Activated CD4-positive, alpha-beta T cell treated with anti-CD3 and anti-CD28 coated beads for 36 hours (primary cell): ENCODE measurements around the gene EPB41L4A. TPM values are rescaled to one million over a fixed set of nuclear protein-coding genes. Genes with fewer than 3 reads are reported as not detected.
"Not testable (repeated sequence)": the region's sequence is repeated elsewhere in the genome, so short reads cannot be mapped to it uniquely, and the experiment has no call there.

ENCODE experiments used
- ATAC-seq: fragments of 200-7000 bp; cut with Tn5 transposase; one replicate; pipeline ENCODE4 v1.10.0; 2021; ENCODE audit warnings: mild to moderate bottlenecking, moderate library complexity
- CTCF ChIA-PET: fragments of 350-600 bp; sonication (Branson Sonifier 250); formaldehyde crosslinking; loops from one replicate; lab custom pipeline; 2021; ENCODE audit warnings: antibody characterized with exemption; lab: Charles Lee
- POLR2A ChIA-PET: fragments of 350-600 bp; sonication (Branson Sonifier 250); formaldehyde crosslinking; loops from one replicate; lab custom pipeline; 2021; ENCODE audit warnings: antibody characterized with exemption, inconsistent platforms; lab: Charles Lee
- DNase-seq: peaks from one replicate; pipeline ENCODE4 v3.0.0-alpha.2; 2020
- H3K27ac Mint-ChIP-seq: one replicate; pipeline ENCODE4 v1.8.0; 2021; ENCODE audit warnings: mixed read lengths
- H3K27me3 Mint-ChIP-seq: one replicate; pipeline ENCODE4 v1.8.0; 2021; ENCODE audit warnings: mixed read lengths
- H3K36me3 Mint-ChIP-seq: one replicate; pipeline ENCODE4 v1.8.0; 2021; ENCODE audit warnings: low read depth, mixed read lengths
- H3K4me1 Mint-ChIP-seq: one replicate; pipeline ENCODE4 v1.8.0; 2021; ENCODE audit warnings: mixed read lengths
- H3K4me3 Mint-ChIP-seq: one replicate; pipeline ENCODE4 v1.8.0; 2021; ENCODE audit warnings: mild to moderate bottlenecking, moderate library complexity, mixed read lengths
- H3K9me3 Mint-ChIP-seq: one replicate; pipeline ENCODE4 v1.8.0; 2021; ENCODE audit warnings: low read depth, mixed read lengths
- intact Hi-C, 2 experiments: fragments of 100-400 bp; cut with DNase I in 1 of 2; cut with micrococcal nuclease in 1 of 2; formaldehyde crosslinking; loops; one replicate each; pipeline versions ENCODE4 v1.14.2 to v1.15.1; 2022 to 2024; cut with DNase I, micrococcal nuclease
- total RNA-seq, 2 experiments: library from RNA; stranded (reverse); gene quantifications; one replicate each; pipeline ENCODE4 v1.2.3, GENCODE V29; 2021

The EPB41L4A gene, protein sequence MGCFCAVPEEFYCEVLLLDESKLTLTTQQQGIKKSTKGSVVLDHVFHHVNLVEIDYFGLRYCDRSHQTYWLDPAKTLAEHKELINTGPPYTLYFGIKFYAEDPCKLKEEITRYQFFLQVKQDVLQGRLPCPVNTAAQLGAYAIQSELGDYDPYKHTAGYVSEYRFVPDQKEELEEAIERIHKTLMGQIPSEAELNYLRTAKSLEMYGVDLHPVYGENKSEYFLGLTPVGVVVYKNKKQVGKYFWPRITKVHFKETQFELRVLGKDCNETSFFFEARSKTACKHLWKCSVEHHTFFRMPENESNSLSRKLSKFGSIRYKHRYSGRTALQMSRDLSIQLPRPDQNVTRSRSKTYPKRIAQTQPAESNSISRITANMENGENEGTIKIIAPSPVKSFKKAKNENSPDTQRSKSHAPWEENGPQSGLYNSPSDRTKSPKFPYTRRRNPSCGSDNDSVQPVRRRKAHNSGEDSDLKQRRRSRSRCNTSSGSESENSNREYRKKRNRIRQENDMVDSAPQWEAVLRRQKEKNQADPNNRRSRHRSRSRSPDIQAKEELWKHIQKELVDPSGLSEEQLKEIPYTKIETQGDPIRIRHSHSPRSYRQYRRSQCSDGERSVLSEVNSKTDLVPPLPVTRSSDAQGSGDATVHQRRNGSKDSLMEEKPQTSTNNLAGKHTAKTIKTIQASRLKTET
- under 1 TPM; 0.05 to 0.28 TPM for total RNA-seq

GRCh38 chr5:112419164-112419985 lies at the start of gene EPB41L4A:
TSS of gene EPB41L4A (minus strand) at chr5:112419277. CDS start at chr5:112419039, 238 bp downstream.
- Mint-ChIP-seq H3K4me3 (peak within 1 kb of the TSS; percentile 63), H3K27me3 (peaks cover 46% of the 10 kb centered on the region), H3K36me3 (no peaks in the 10 kb centered on the region), H3K4me1 (peaks cover 10% of the 10 kb centered on the region), H3K9me3 (no peaks in the 10 kb centered on the region), H3K27ac (no peak within 1 kb of the TSS)
- ATAC-seq (peak; percentile 9), DNase-seq (peak; percentile 23)
- ChIA-PET CTCF (interaction anchor here (0.7 to 3.0 kb wide), 3 partner anchors 33 to 244 kb away, joined by 4 to 14 read pairs (median 4); no protein-coding TSS in a partner anchor), POLR2A (no interaction called here)
- intact Hi-C loops: loop anchor here in 1 of 2 experiments (5.0 kb wide), 1 partner anchor 257 kb away; no protein-coding TSS in a partner anchor

DNA sequence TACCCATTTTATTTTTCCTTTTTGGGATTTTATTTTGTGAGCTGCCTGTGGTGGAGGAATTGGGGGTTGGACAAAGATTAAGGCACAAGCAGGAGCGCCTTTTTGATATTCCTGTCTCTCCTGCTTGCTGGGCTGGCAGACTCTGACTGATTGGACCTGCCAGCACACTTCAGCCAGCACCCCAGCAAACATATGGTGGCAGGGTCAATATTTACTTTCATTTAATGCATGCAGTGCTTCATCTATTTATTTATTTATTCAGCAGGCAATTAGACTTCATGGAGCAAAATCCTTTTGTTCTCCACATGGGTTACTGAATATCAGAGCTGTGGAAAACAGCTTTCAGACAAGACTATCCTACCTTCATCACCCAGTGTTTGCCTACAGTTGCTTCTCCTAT lies 48.4 kb upstream of the EPB41L4A start:
- Mint-ChIP-seq H3K36me3 (no peaks in the 10 kb centered on the region), H3K9me3 (no peaks in the 10 kb centered on the region), H3K27me3 (peaks cover 13% of the 10 kb centered on the region), H3K4me1 (no peaks in the 10 kb centered on the region), H3K27ac (no peak overlapping the region), H3K4me3 (no peak overlapping the region)
- intact Hi-C loops: no loop called here
- ChIA-PET POLR2A (no interaction called here), CTCF (interaction anchor here (0.5 kb wide), 1 partner anchor 344 kb away, joined by 3 read pairs; no protein-coding TSS in a partner anchor)
- ATAC-seq (no peak), DNase-seq (no peak)

- H3K27ac Mint-ChIP-seq, H3K36me3 Mint-ChIP-seq, CTCF ChIA-PET, H3K4me1 Mint-ChIP-seq, H3K9me3 Mint-ChIP-seq, DNase-seq, POLR2A ChIA-PET, ATAC-seq, H3K4me3 Mint-ChIP-seq, intact Hi-C loops: not testable (repeated sequence)
- peaks cover 13% of the 10 kb centered on the region for H3K27me3 Mint-ChIP-seq
These were observed 47.2 kb upstream of the EPB41L4A start for GRCh38 chr5:112466261-112466660.

DNA sequence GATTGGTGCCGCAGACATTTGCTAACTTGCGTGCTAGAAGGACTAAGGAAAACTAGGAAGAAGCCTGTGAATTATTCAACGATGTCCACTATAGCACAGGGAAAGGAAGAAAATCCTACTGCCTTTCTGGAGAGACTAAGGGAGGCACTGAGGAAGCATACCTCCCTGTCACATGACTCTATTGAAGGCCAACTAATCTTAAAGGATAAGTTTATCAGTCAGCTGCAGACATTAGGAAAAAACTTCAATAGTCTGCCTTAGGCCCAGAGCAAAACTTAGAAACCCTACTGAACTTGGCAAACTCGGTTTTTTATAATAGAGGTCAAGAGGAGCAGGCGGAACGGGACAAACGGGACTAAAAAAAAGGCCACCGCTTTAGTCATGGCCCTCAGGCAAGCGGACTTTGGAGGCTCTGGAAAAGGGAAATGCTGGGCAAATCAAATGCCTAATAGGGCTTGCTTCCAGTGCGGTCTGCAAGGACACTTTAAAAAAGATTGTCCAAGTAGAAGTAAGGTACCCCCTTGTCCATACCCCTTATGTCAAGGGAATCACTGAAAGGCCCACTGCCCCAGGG lies 28.2 kb upstream of the EPB41L4A start:
- H3K36me3 Mint-ChIP-seq, CTCF ChIA-PET, H3K9me3 Mint-ChIP-seq, ATAC-seq, H3K4me3 Mint-ChIP-seq, DNase-seq, H3K27me3 Mint-ChIP-seq, POLR2A ChIA-PET, intact Hi-C loops, H3K27ac Mint-ChIP-seq, H3K4me1 Mint-ChIP-seq: not testable (repeated sequence)

GRCh38 chr5:112445626-112446350 lies 26.7 kb upstream of the EPB41L4A start:
- H3K27ac Mint-ChIP-seq: no peak overlapping the region
- peaks cover 2% of the 10 kb centered on the region for H3K9me3 Mint-ChIP-seq
- H3K4me3 Mint-ChIP-seq: no peak overlapping the region
- intact Hi-C loops: no loop called here
- ATAC-seq: no peak
- POLR2A ChIA-PET: no interaction called here
- H3K27me3 Mint-ChIP-seq: peaks cover 4% of the 10 kb centered on the region
- H3K4me1 Mint-ChIP-seq: no peaks in the 10 kb centered on the region
- CTCF ChIA-PET: interaction anchor here (0.6 kb wide), 1 partner anchor 14 kb away, joined by 3 read pairs; no protein-coding TSS in a partner anchor
- no peak for DNase-seq
- no peaks in the 10 kb centered on the region for H3K36me3 Mint-ChIP-seq

DNA sequence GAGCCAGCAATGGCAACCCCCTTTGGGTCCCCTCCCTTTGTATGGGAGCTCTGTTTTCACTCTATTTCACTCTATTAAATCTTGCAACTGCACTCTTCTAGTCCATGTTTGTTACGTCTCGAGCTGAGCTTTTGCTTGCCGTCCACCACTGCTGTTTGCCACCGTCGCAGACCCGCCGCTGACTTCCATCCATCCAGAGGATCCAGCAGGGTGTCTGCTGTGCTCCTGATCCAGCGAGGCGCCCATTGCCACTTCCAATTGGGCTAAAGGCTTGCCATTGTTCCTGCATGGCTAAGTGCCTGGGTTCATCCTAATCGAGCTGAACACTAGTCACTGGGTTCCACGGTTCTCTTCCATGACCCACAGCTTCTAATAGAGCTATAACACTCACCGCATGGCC lies 24.9 kb upstream of the EPB41L4A start:
- H3K4me3 Mint-ChIP-seq, ATAC-seq, H3K27me3 Mint-ChIP-seq, DNase-seq, H3K36me3 Mint-ChIP-seq, CTCF ChIA-PET, H3K9me3 Mint-ChIP-seq, POLR2A ChIA-PET, H3K4me1 Mint-ChIP-seq, intact Hi-C loops, H3K27ac Mint-ChIP-seq: not testable (repeated sequence)

GRCh38 chr5:112440031-112440430 lies 21.0 kb upstream of the EPB41L4A start:
- no peaks in the 10 kb centered on the region for H3K36me3 Mint-ChIP-seq
- peaks cover 12% of the 10 kb centered on the region for H3K9me3 Mint-ChIP-seq
- ATAC-seq: no peak

GRCh38 chr5:112436144-112436543 lies 17.1 kb upstream of the EPB41L4A start:
- intact Hi-C loops: no loop called here
- no peaks in the 10 kb centered on the region for H3K36me3 Mint-ChIP-seq
- no peak for ATAC-seq
- no peaks in the 10 kb centered on the region for H3K4me1 Mint-ChIP-seq
- CTCF ChIA-PET: no interaction called here
- H3K27me3 Mint-ChIP-seq: peaks cover 10% of the 10 kb centered on the region
- no peak overlapping the region for H3K27ac Mint-ChIP-seq
- no peak for DNase-seq
- POLR2A ChIA-PET: no interaction called here
- H3K9me3 Mint-ChIP-seq: peaks cover 14% of the 10 kb centered on the region
- H3K4me3 Mint-ChIP-seq: no peak overlapping the region

More at GRCh38 chr5:112440031-112440430, 21.0 kb upstream of the EPB41L4A start:
- H3K4me1 Mint-ChIP-seq: no peaks in the 10 kb centered on the region
- H3K27me3 Mint-ChIP-seq: peaks cover 7% of the 10 kb centered on the region
- DNase-seq: no peak
- ChIA-PET POLR2A (no interaction called here), CTCF (no interaction called here)
- intact Hi-C loops: no loop called here
- no peak overlapping the region for H3K27ac Mint-ChIP-seq
- no peak overlapping the region for H3K4me3 Mint-ChIP-seq

GRCh38 chr5:112434641-112435040 lies 15.6 kb upstream of the EPB41L4A start:
- H3K27ac Mint-ChIP-seq: no peak overlapping the region
- DNase-seq (no peak), ATAC-seq (no peak)
- H3K4me1 Mint-ChIP-seq: no peaks in the 10 kb centered on the region
- H3K4me3 Mint-ChIP-seq: no peak overlapping the region
- intact Hi-C loops: no loop called here
- peaks cover 13% of the 10 kb centered on the region for H3K27me3 Mint-ChIP-seq
- POLR2A ChIA-PET: no interaction called here
- no peaks in the 10 kb centered on the region for H3K36me3 Mint-ChIP-seq
- CTCF ChIA-PET: no interaction called here
- H3K9me3 Mint-ChIP-seq: peaks cover 9% of the 10 kb centered on the region

DNA sequence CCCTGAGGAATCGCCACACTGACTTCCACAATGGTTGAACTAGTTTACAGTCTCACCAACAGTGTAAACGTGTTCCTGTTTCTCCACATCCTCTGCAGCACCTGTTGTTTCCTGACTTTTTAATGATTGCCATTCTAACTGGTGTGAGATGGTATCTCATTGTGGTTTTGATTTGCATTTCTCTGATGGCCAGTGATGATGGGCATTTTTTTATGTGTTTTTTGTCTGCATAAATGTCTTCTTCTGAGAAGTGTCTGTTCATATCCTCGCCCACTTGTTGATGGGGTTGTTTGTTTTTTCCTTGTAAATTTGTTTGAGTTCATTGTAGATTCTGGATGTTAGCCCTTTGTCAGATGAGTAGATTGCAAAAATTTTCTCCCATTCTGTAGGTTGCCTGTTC lies 7.1 kb upstream of the EPB41L4A start:
- POLR2A ChIA-PET, H3K27ac Mint-ChIP-seq, intact Hi-C loops, ATAC-seq, H3K9me3 Mint-ChIP-seq, H3K4me3 Mint-ChIP-seq, DNase-seq, H3K4me1 Mint-ChIP-seq, CTCF ChIA-PET, H3K36me3 Mint-ChIP-seq: not testable (repeated sequence)
- peaks cover 30% of the 10 kb centered on the region for H3K27me3 Mint-ChIP-seq
